22Rv1 (cell line): ENCODE data around the gene KANK3.

Source experiments
- CTCF ChIP-seq: fragments of 450-650 bp; IDR thresholded peaks from 2 replicates; pipeline ENCODE4 v1.5.1; 2017; ENCODE audit warnings: mild to moderate bottlenecking
- ZFX ChIP-seq: fragments of 450-650 bp; IDR thresholded peaks from 2 replicates; pipeline ENCODE4 v1.6.1; 2017; ENCODE audit warnings: antibody characterized with exemption, borderline replicate concordance

DNA sequence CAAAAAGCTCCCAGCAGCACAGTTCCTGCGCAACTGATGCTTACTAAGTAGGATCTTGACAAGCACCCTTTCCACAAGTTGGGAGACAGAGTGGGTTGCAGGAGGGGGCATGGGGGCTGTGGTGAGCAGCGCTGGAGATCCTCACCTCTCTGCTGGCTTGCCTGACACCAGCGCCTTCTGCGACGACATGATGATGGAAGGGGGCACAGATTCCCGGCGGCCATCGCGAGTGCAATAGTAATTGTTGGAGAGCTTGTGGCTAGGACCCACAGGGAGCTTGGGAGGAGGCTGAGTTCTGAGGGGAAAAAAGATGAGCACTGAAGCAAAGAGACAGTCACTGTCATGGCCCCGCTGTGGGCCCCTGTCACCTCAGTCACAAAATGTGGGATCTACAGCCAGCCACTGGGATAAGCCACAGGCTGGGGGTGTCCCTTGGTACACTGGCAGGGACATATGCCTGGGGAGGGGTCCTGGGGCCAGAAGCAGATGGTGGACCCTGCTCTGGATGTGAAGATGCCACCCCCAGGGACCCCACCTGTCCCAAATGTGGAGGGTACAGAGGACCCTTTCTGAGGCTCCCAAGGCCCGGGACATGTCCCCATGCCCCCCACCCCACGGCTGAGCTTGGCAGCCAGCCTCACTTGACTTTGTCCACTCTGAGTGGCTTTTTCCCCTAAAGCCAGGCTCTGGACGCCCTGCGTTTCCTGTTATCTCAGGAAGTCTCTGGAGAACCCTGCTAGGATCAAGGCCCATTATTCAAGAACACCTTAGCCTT lies 26.5 kb downstream of the KANK3 start:
- TF ChIP-seq CTCF (no peak), ZFX (no peak)
